H9 (cell line): ENCODE measurements around the gene HAUS8. TPM values are rescaled to one million over a fixed set of nuclear protein-coding genes. Genes with fewer than 3 reads are reported as not detected.

Source experiments
- DNase-seq: peaks from one replicate; pipeline ENCODE4 v3.0.0-alpha.2; 2017
- H2AFZ ChIP-seq: one replicate; pipeline ENCODE4 v1.6.1; 2013; ENCODE audit warnings: mild to moderate bottlenecking, low read length, control low read depth, moderate library complexity
- H2AK5ac ChIP-seq: 2 replicates; pipeline ENCODE4 v1.6.1; 2013; ENCODE audit warnings: low read length, control low read depth, mixed read lengths; ENCODE audit not compliant: insufficient read length
- H2BK120ac ChIP-seq: one replicate; pipeline ENCODE4 v1.6.1; 2013; ENCODE audit warnings: low read depth, mild to moderate bottlenecking, low read length, control low read depth, inconsistent platforms; ENCODE audit not compliant: poor library complexity, severe bottlenecking
- H2BK12ac ChIP-seq: 2 replicates; pipeline ENCODE4 v1.6.1; 2013; ENCODE audit warnings: low read length, control low read depth, mixed read lengths, low read depth; ENCODE audit not compliant: insufficient read length
- H2BK15ac ChIP-seq: 2 replicates; pipeline ENCODE4 v1.6.1; 2013; ENCODE audit warnings: low read depth, low read length, control low read depth
- H2BK20ac ChIP-seq: one replicate; pipeline ENCODE4 v1.6.1; 2013; ENCODE audit warnings: low read depth, mild to moderate bottlenecking, low read length, control low read depth, inconsistent platforms; ENCODE audit not compliant: poor library complexity, severe bottlenecking
- H2BK5ac ChIP-seq: 2 replicates; pipeline ENCODE4 v1.6.1; 2013; ENCODE audit warnings: low read length, control low read depth, mixed read lengths; ENCODE audit not compliant: insufficient read length
- H3K14ac ChIP-seq: 2 replicates; pipeline ENCODE4 v1.6.1; 2013; ENCODE audit warnings: low read length, control low read depth; ENCODE audit not compliant: insufficient read depth
- H3K18ac ChIP-seq: 2 replicates; pipeline ENCODE4 v1.6.1; 2013; ENCODE audit warnings: low read depth, mild to moderate bottlenecking, mixed read lengths, low read length, control low read depth; ENCODE audit not compliant: insufficient read length
- H3K23ac ChIP-seq: 2 replicates; pipeline ENCODE4 v1.6.1; 2013; ENCODE audit warnings: low read length, control low read depth, mixed read lengths, low read depth; ENCODE audit not compliant: insufficient read length
- H3K23me2 ChIP-seq: 2 replicates; pipeline ENCODE4 v1.6.1; 2013; ENCODE audit warnings: low read depth, mild to moderate bottlenecking, mixed read lengths, low read length, control low read depth; ENCODE audit not compliant: insufficient read length, poor library complexity, severe bottlenecking
- H3K27ac ChIP-seq: 2 replicates; pipeline ENCODE4 v1.5.1; 2013; ENCODE audit warnings: low read length, control low read depth, mixed read lengths, low read depth; ENCODE audit not compliant: insufficient read length
- H3K27me3 ChIP-seq: 2 replicates; pipeline ENCODE4 v1.6.1; 2013; ENCODE audit warnings: low read length, control low read depth, inconsistent platforms; ENCODE audit not compliant: insufficient read depth
- H3K4ac ChIP-seq: 2 replicates; pipeline ENCODE4 v1.6.1; 2013; ENCODE audit warnings: low read depth, mild to moderate bottlenecking, control low read depth, inconsistent platforms, low read length, moderate library complexity
- H3K4me1 ChIP-seq: 2 replicates; pipeline ENCODE4 v1.6.1; 2013; ENCODE audit warnings: low read length, control low read depth, inconsistent platforms; ENCODE audit not compliant: insufficient read depth
- H3K4me2 ChIP-seq: 2 replicates; pipeline ENCODE4 v1.6.1; 2013; ENCODE audit warnings: low read length, control low read depth, mixed read lengths; ENCODE audit not compliant: insufficient read length, insufficient read depth
- H3K56ac ChIP-seq: 2 replicates; pipeline ENCODE4 v1.6.1; 2013; ENCODE audit warnings: low read depth, mild to moderate bottlenecking, mixed read lengths, low read length, control low read depth; ENCODE audit not compliant: insufficient read length
- H3K79me1 ChIP-seq: 2 replicates; pipeline ENCODE4 v1.6.1; 2013; ENCODE audit warnings: low read depth, mild to moderate bottlenecking, moderate library complexity, low read length, control low read depth, inconsistent platforms; ENCODE audit not compliant: insufficient read depth, poor library complexity, severe bottlenecking
- H3K79me2 ChIP-seq: 2 replicates; pipeline ENCODE4 v1.6.1; 2013; ENCODE audit warnings: low read length, control low read depth, inconsistent platforms; ENCODE audit not compliant: insufficient read depth
- H3K9ac ChIP-seq: 2 replicates; pipeline ENCODE4 v1.6.1; 2013; ENCODE audit warnings: low read length, control low read depth, mixed read lengths; ENCODE audit not compliant: insufficient read length; ENCODE audit errors: extremely low read depth
- H3K9me3 ChIP-seq: one replicate; pipeline ENCODE4 v1.6.1; 2013; ENCODE audit warnings: low read depth, low read length, inconsistent platforms; ENCODE audit not compliant: control insufficient read depth
- H3T11ph ChIP-seq: one replicate; pipeline ENCODE4 v1.6.1; 2013; ENCODE audit warnings: mild to moderate bottlenecking, low read length, control low read depth, inconsistent platforms
- H4K20me1 ChIP-seq: one replicate; pipeline ENCODE4 v1.6.1; 2013; ENCODE audit not compliant: control insufficient read depth, insufficient read length, insufficient read depth
- H4K5ac ChIP-seq: 2 replicates; pipeline ENCODE4 v1.6.1; 2013; ENCODE audit warnings: low read depth, mild to moderate bottlenecking, mixed read lengths, low read length, control low read depth; ENCODE audit not compliant: insufficient read length
- H4K8ac ChIP-seq: replicated peaks from 2 replicates; pipeline ENCODE4 v1.6.1; 2013; ENCODE audit warnings: low read length, control low read depth, mixed read lengths, low read depth; ENCODE audit not compliant: insufficient read length
- H4K91ac ChIP-seq: 2 replicates; pipeline ENCODE4 v1.6.1; 2013; ENCODE audit warnings: low read depth, mild to moderate bottlenecking, moderate library complexity, mixed read lengths, low read length, control low read depth; ENCODE audit not compliant: insufficient read length
- H3K27ac Mint-ChIP-seq, 3 experiments: 2 replicates in 2 of 3; 3 replicates in 1 of 3; pipeline ENCODE4 v1.8.0; 2020 to 2021; ENCODE audit warnings: mixed read lengths in 3 of 3, mild to moderate bottlenecking in 1 of 3, moderate library complexity in 1 of 3
- H3K27me3 Mint-ChIP-seq: 2 replicates; pipeline ENCODE4 v1.8.0; 2021; ENCODE audit warnings: low read depth, mild to moderate bottlenecking, moderate library complexity, mixed read lengths
- H3K36me3 Mint-ChIP-seq, 3 experiments: 2 replicates in 2 of 3; 3 replicates in 1 of 3; pipeline ENCODE4 v1.8.0; 2020 to 2021; ENCODE audit warnings: low read depth in 3 of 3, mixed read lengths in 3 of 3; ENCODE audit not compliant: insufficient read depth in 1 of 3
- H3K4me1 Mint-ChIP-seq, 2 experiments: 2 replicates each; pipeline ENCODE4 v1.8.0; 2020; ENCODE audit warnings: mixed read lengths in 2 of 2
- H3K4me3 Mint-ChIP-seq, 2 experiments: 2 replicates in 1 of 2; 3 replicates in 1 of 2; pipeline ENCODE4 v1.8.0; 2020 to 2021; ENCODE audit warnings: mild to moderate bottlenecking in 2 of 2, mixed read lengths in 2 of 2, moderate library complexity in 1 of 2
- H3K9me3 Mint-ChIP-seq, 2 experiments: 2 replicates in 1 of 2; 3 replicates in 1 of 2; pipeline ENCODE4 v1.8.0; 2020; ENCODE audit warnings: mild to moderate bottlenecking in 2 of 2, mixed read lengths in 2 of 2, moderate library complexity in 1 of 2
- WGBS: extraction: QIAGEN DNeasy Blood & Tissue Kit; methylation state at CpG from one replicate; pipeline ENCODE4 v1.1.7; 2013; ENCODE audit warnings: missing lambda C conversion rate, low lambda C conversion rate, mixed read lengths; ENCODE audit not compliant: insufficient read length; ENCODE audit errors: extremely low coverage; 5-methylcytosine and 5-hydroxymethylcytosine counted together
- total RNA-seq: library from RNA; stranded (reverse); gene quantifications from 2 replicates; pipeline ENCODE4 v1.2.1, GENCODE V29; 2021
- TF ChIP-seq, protein P1 (sequence below): fragments of 200-600 bp; sonication (generic); conservative IDR thresholded peaks from 3 replicates; pipeline ENCODE4 v1.8.0; 2021; ENCODE audit warnings: antibody characterized with exemption, mild to moderate bottlenecking

Gene HAUS8
- total RNA-seq, 1 experiment from 2014 or later: 27.8 TPM

DNA sequence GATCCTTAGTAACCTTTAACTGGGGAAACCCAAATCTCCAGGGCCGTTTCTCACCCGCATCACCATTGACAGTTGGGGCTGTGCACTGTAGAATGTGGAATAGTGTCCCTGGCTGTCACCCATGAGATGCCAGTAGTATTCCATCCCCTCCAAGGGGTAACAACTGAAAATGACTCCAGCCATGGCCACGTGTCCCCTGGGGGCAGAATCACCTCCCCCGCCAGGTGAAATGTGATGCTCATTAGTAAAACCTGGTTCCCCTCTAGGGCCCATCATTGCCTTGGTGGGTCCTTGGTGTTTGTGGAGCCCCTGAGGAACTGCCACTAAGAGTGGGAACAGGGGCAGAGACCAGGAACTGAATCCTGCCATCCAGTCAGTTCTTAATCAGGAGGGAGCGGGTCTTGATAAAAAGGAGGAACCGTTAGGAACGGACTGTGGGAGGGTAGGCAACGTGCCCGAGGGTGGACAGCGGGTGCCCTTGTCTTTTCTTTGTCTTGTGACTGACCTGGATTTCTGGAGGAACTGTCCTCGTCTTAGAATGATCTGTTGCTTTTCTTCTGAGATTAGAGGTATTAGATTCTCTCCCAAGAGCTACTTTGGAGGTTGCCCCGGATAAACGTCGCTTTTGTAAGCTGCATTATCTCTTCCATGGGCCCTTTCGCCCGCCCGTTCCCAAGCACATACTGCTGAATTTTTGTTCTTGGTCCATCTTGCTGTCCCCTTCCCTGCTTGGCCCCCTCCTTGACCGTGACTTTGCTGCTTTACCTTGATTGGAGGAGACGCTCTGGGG is 3.9 kb upstream of the HAUS8 start:
- WGBS: no CpG with 5 or more reads among the region's 19 CpGs
- TF ChIP-seq, protein P1, sequence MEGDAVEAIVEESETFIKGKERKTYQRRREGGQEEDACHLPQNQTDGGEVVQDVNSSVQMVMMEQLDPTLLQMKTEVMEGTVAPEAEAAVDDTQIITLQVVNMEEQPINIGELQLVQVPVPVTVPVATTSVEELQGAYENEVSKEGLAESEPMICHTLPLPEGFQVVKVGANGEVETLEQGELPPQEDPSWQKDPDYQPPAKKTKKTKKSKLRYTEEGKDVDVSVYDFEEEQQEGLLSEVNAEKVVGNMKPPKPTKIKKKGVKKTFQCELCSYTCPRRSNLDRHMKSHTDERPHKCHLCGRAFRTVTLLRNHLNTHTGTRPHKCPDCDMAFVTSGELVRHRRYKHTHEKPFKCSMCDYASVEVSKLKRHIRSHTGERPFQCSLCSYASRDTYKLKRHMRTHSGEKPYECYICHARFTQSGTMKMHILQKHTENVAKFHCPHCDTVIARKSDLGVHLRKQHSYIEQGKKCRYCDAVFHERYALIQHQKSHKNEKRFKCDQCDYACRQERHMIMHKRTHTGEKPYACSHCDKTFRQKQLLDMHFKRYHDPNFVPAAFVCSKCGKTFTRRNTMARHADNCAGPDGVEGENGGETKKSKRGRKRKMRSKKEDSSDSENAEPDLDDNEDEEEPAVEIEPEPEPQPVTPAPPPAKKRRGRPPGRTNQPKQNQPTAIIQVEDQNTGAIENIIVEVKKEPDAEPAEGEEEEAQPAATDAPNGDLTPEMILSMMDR: no peak
- H3K9me3 Mint-ChIP-seq: no peaks in the 10 kb centered on the region
- H3K18ac ChIP-seq: no peak overlapping the region
- H3K27ac Mint-ChIP-seq: peak overlapping the region in 2 of 3 experiments; percentile 35 to 89; a peak in 3 of 7 replicates
- no peak overlapping the region for H3K23ac ChIP-seq
- peaks cover 38 to 45% of the 10 kb centered on the region in 2 experiments for H3K4me1 Mint-ChIP-seq
- no peaks in the 10 kb centered on the region; the same call in 1 of the 2 replicates for H3K27me3 Mint-ChIP-seq
- no peak overlapping the region for H2BK120ac ChIP-seq
- H2AK5ac ChIP-seq: no peak overlapping the region
- H3K4me2 ChIP-seq: no peak overlapping the region
- peaks cover 5% of the 10 kb centered on the region for H3K79me1 ChIP-seq
- no peak overlapping the region for H2BK15ac ChIP-seq
- no peak overlapping the region for H2BK5ac ChIP-seq
- no peak overlapping the region for H2AFZ ChIP-seq
- H3K9ac ChIP-seq: no peak overlapping the region
- H2BK12ac ChIP-seq: no peak overlapping the region
- no peak overlapping the region for H3K56ac ChIP-seq
- peaks cover 6% of the 10 kb centered on the region; the same call in 1 of the 2 replicates for H3K4me1 ChIP-seq
- H3T11ph ChIP-seq: no peak overlapping the region
- no peak overlapping the region for H2BK20ac ChIP-seq
- H3K79me2 ChIP-seq: peaks cover 18% of the 10 kb centered on the region; the same call in 1 of the 2 replicates
- DNase-seq: no peak
- no peak overlapping the region for H3K27ac ChIP-seq
- no peak overlapping the region for H3K4me3 Mint-ChIP-seq
- H3K23me2 ChIP-seq: peaks cover 9% of the 10 kb centered on the region
- no peak overlapping the region for H4K5ac ChIP-seq
- no peaks in the 10 kb centered on the region for H4K20me1 ChIP-seq
- H4K8ac ChIP-seq: no peak overlapping the region
- H3K27me3 ChIP-seq: no peaks in the 10 kb centered on the region
- H3K9me3 ChIP-seq: no peaks in the 10 kb centered on the region
- H3K14ac ChIP-seq: peak overlapping the region; percentile 52
- H4K91ac ChIP-seq: no peak overlapping the region
- peaks cover 0 to 3% (median 3%) of the 10 kb centered on the region in 3 experiments; a peak in 3 of 7 replicates for H3K36me3 Mint-ChIP-seq
- H3K4ac ChIP-seq: no peak overlapping the region
